Amniotic epithelial cell (primary cell): ENCODE results near the gene CEACAM18.

Experiments
- DNase-seq: peaks from one replicate; pipeline ENCODE4 v3.0.0-alpha.2; 2010; ENCODE audit warnings: low read depth

CEACAM18 gene

GRCh38 chr19:51531349-51532315 is 53.3 kb downstream of the CEACAM18 start, which contains the start of gene SIGLEC6:
TSS of gene SIGLEC6 (minus strand) at chr19:51531670. CDS start at chr19:51531648, 22 bp downstream.
- DNase-seq: no peak

- DNase-seq: no peak
These were observed 57.2 kb downstream of the CEACAM18 start for GRCh38 chr19:51535535-51535934.

GRCh38 chr19:51539821-51540366 is 61.6 kb downstream of the CEACAM18 start:
- no peak for DNase-seq
